Stimulated activated CD8-positive, alpha-beta memory T cell treated with anti-CD3 and anti-CD28 coated beads, Interleukin-15, amount 100 ng/mL, for 4 hours (primary cell): ENCODE results near the gene PDE3B.
A peak's percentile ranks its signal among the peaks of the same experiment; 100 is the strongest.
"Not testable (repeated sequence)": the region's sequence is repeated elsewhere in the genome, so short reads cannot be mapped to it uniquely, and the experiment has no call there.

Experiments used
- DNase-seq, 2 donors: peaks; one replicate each; pipeline ENCODE4 v3.0.0-alpha.2; 2020; ENCODE audit warnings: low read depth in 2 of 2

Gene PDE3B

GRCh38 chr11:14643697-14644225 lies at the start of gene PDE3B:
TSS of gene PDE3B (plus strand) at chr11:14643804. CDS start at chr11:14644076, 272 bp downstream.
- DNase-seq, result peak; percentile 38 to 54

GRCh38 chr11:14595261-14595660 lies 48.3 kb upstream of the PDE3B start:
- not testable (repeated sequence) for DNase-seq

GRCh38 chr11:14607713-14608112 lies 35.9 kb upstream of the PDE3B start:
- DNase-seq, result no peak

- no peak for DNase-seq
These were observed 33.7 kb upstream of the PDE3B start for GRCh38 chr11:14609902-14610301.

GRCh38 chr11:14611939-14612338 lies 31.7 kb upstream of the PDE3B start:
- DNase-seq, result no peak

GRCh38 chr11:14612694-14613093 lies 30.9 kb upstream of the PDE3B start:
- DNase-seq, result no peak

- no peak for DNase-seq
These were observed 29.4 kb upstream of the PDE3B start for GRCh38 chr11:14614091-14614622.

- DNase-seq, result no peak
These were observed 26.2 kb upstream of the PDE3B start for GRCh38 chr11:14617241-14618027.

GRCh38 chr11:14618060-14618459 lies 25.5 kb upstream of the PDE3B start:
- no peak for DNase-seq

- no peak for DNase-seq
These were observed 23.7 kb upstream of the PDE3B start for GRCh38 chr11:14619603-14620531.

- no peak for DNase-seq
These were observed 21.2 kb upstream of the PDE3B start for GRCh38 chr11:14622223-14622954.

- no peak for DNase-seq
These were observed 20.6 kb upstream of the PDE3B start for GRCh38 chr11:14623036-14623435.

- no peak for DNase-seq
These were observed 17.9 kb upstream of the PDE3B start for GRCh38 chr11:14625586-14626205.

GRCh38 chr11:14626650-14627049 lies 17.0 kb upstream of the PDE3B start:
- no peak for DNase-seq

GRCh38 chr11:14633506-14634224 lies 9.9 kb upstream of the PDE3B start:
- not testable (repeated sequence) for DNase-seq

GRCh38 chr11:14634813-14635212 lies 8.8 kb upstream of the PDE3B start:
- DNase-seq, result no peak

GRCh38 chr11:14635546-14635945 lies 8.1 kb upstream of the PDE3B start:
- no peak for DNase-seq

- DNase-seq, result no peak
These were observed 7.5 kb upstream of the PDE3B start for GRCh38 chr11:14636119-14636518.

GRCh38 chr11:14637868-14638409 lies 5.7 kb upstream of the PDE3B start:
- DNase-seq, result no peak

- no peak for DNase-seq
These were observed 5.0 kb upstream of the PDE3B start for GRCh38 chr11:14638561-14638960.
